Muscle layer of duodenum (tissue), 2 donors: ENCODE data around the gene SPTSSB.

Experiments used
- H3K27ac ChIP-seq: one replicate; pipeline ENCODE4 v1.7.0; 2013; ENCODE audit warnings: mild to moderate bottlenecking, low read length
- H3K27me3 ChIP-seq: one replicate; pipeline ENCODE4 v1.7.0; 2013; ENCODE audit warnings: low read depth, mild to moderate bottlenecking, control low read depth, low read length
- H3K36me3 ChIP-seq, 2 donors: one replicate each; pipeline ENCODE4 v1.7.0; 2013; ENCODE audit warnings: low read length in 2 of 2, control low read depth in 1 of 2, mild to moderate bottlenecking in 1 of 2; ENCODE audit not compliant: insufficient read depth in 2 of 2, control insufficient read depth in 1 of 2
- H3K4me1 ChIP-seq, 2 donors: one replicate each; pipeline ENCODE4 v1.7.0; 2013; ENCODE audit warnings: low read length in 2 of 2, mild to moderate bottlenecking in 2 of 2, control low read depth in 1 of 2, moderate library complexity in 1 of 2; ENCODE audit not compliant: insufficient read depth in 2 of 2, control insufficient read depth in 1 of 2
- H3K4me3 ChIP-seq, 2 donors: one replicate each; pipeline ENCODE4 v1.7.0; 2013; ENCODE audit warnings: low read length in 2 of 2, low read depth in 1 of 2, mild to moderate bottlenecking in 1 of 2
- H3K9me3 ChIP-seq, 2 donors: one replicate each; pipeline ENCODE4 v1.7.0; 2013; ENCODE audit warnings: low read length in 2 of 2, control low read depth in 1 of 2, mild to moderate bottlenecking in 1 of 2; ENCODE audit not compliant: control insufficient read depth in 1 of 2
- donor health status: healthy.

The SPTSSB gene

GRCh38 chr3:161371441-161372320 is at the start of gene SPTSSB:
SPTSSB (minus strand) TSS chr3:161371517; CDS start chr3:161346323, 25,194 bp downstream.
- Histone ChIP-seq H3K4me3 (peak within 1 kb of the TSS; percentile 65 to 90), H3K27me3 (peaks cover 23% of the 10 kb centered on the region), H3K27ac (no peak within 1 kb of the TSS), H3K4me1 (peaks cover 3 to 18% of the 10 kb centered on the region in 2 donors), H3K9me3 (no peaks in the 10 kb centered on the region), H3K36me3 (no peaks in the 10 kb centered on the region)

- Histone ChIP-seq H3K4me1 (peaks cover 0 to 2% of the 10 kb centered on the region in 2 donors), H3K4me3 (no peak overlapping the region), H3K36me3 (no peaks in the 10 kb centered on the region), H3K27ac (no peak overlapping the region), H3K27me3 (no peaks in the 10 kb centered on the region), H3K9me3 (no peaks in the 10 kb centered on the region)
These were observed 49.4 kb upstream of the SPTSSB start for GRCh38 chr3:161420746-161421145.

GRCh38 chr3:161419555-161420333 is 48.4 kb upstream of the SPTSSB start:
- H3K27ac ChIP-seq, result no peak overlapping the region
- H3K9me3 ChIP-seq, result no peaks in the 10 kb centered on the region
- H3K4me1 ChIP-seq, result peaks cover 0 to 6% of the 10 kb centered on the region in 2 donors
- H3K36me3 ChIP-seq, result no peaks in the 10 kb centered on the region
- no peak overlapping the region for H3K4me3 ChIP-seq
- no peaks in the 10 kb centered on the region for H3K27me3 ChIP-seq

- no peak overlapping the region for H3K4me3 ChIP-seq
- H3K36me3 ChIP-seq, result no peaks in the 10 kb centered on the region
- H3K4me1 ChIP-seq, result peaks cover 0 to 13% of the 10 kb centered on the region in 2 donors
- H3K27me3 ChIP-seq, result no peaks in the 10 kb centered on the region
- no peaks in the 10 kb centered on the region for H3K9me3 ChIP-seq
- peak overlapping the region; percentile 77 for H3K27ac ChIP-seq
These were observed 44.4 kb upstream of the SPTSSB start for GRCh38 chr3:161415506-161416231.

GRCh38 chr3:161414907-161415306 is 43.6 kb upstream of the SPTSSB start:
- Histone ChIP-seq H3K4me3 (no peak overlapping the region), H3K27ac (no peak overlapping the region), H3K27me3 (no peaks in the 10 kb centered on the region), H3K36me3 (no peaks in the 10 kb centered on the region), H3K9me3 (no peaks in the 10 kb centered on the region), H3K4me1 (peaks cover 0 to 13% of the 10 kb centered on the region in 2 donors)

- Histone ChIP-seq H3K27ac (no peak overlapping the region), H3K36me3 (no peaks in the 10 kb centered on the region), H3K4me1 (peaks cover 0 to 13% of the 10 kb centered on the region in 2 donors), H3K9me3 (no peaks in the 10 kb centered on the region), H3K27me3 (no peaks in the 10 kb centered on the region), H3K4me3 (no peak overlapping the region)
These were observed 42.5 kb upstream of the SPTSSB start for GRCh38 chr3:161413855-161414210.

- Histone ChIP-seq H3K9me3 (no peaks in the 10 kb centered on the region), H3K27ac (no peak overlapping the region), H3K4me3 (no peak overlapping the region), H3K27me3 (no peaks in the 10 kb centered on the region), H3K4me1 (peaks cover 0 to 13% of the 10 kb centered on the region in 2 donors), H3K36me3 (no peaks in the 10 kb centered on the region)
These were observed 42.0 kb upstream of the SPTSSB start for GRCh38 chr3:161413127-161413854.

- H3K27ac ChIP-seq, result no peak overlapping the region
- no peak overlapping the region for H3K4me3 ChIP-seq
- no peaks in the 10 kb centered on the region for H3K9me3 ChIP-seq
- H3K27me3 ChIP-seq, result no peaks in the 10 kb centered on the region
- no peaks in the 10 kb centered on the region for H3K36me3 ChIP-seq
- peaks cover 0 to 13% of the 10 kb centered on the region in 2 donors for H3K4me1 ChIP-seq
These were observed 40.8 kb upstream of the SPTSSB start for GRCh38 chr3:161412123-161412522.

- H3K27me3 ChIP-seq, result no peaks in the 10 kb centered on the region
- no peaks in the 10 kb centered on the region for H3K36me3 ChIP-seq
- H3K27ac ChIP-seq, result no peak overlapping the region
- no peaks in the 10 kb centered on the region for H3K9me3 ChIP-seq
- no peak overlapping the region for H3K4me3 ChIP-seq
- H3K4me1 ChIP-seq, result peaks cover 0 to 7% of the 10 kb centered on the region in 2 donors
These were observed 38.5 kb upstream of the SPTSSB start for GRCh38 chr3:161409858-161410257.

GRCh38 chr3:161409069-161409468 is 37.8 kb upstream of the SPTSSB start:
- Histone ChIP-seq H3K27ac (no peak overlapping the region), H3K4me1 (peaks cover 0 to 7% of the 10 kb centered on the region in 2 donors), H3K4me3 (no peak overlapping the region), H3K9me3 (no peaks in the 10 kb centered on the region), H3K36me3 (no peaks in the 10 kb centered on the region), H3K27me3 (no peaks in the 10 kb centered on the region)
